Measurements from ENCODE around the gene COPS2. TPM values are rescaled to one million over a fixed set of nuclear protein-coding genes. Genes with fewer than 3 reads are reported as not detected.

The COPS2 gene
- total RNA-seq, 2 donors from 2014 or later, result 34.4 to 38.2 TPM

- Histone ChIP-seq H3K4me3 (no peak overlapping the region), H3K27me3 (no peaks in the 10 kb centered on the region), H3K27ac (no peak overlapping the region), H3K4me1 (no peaks in the 10 kb centered on the region), H3K9me3 (peaks cover 0 to 12% of the 10 kb centered on the region in 2 donors), H3K36me3 (peaks cover 11% of the 10 kb centered on the region)
- DNase-seq (ENCODE audit: low spot score), result no peak
- TF ChIP-seq CTCF (IDR thresholded peaks at IDR 0.05), result no peak
These were observed 45.0 kb downstream of the COPS2 start for GRCh38 chr15:49110158-49110944.

GRCh38 chr15:49103002-49103401 lies 52.4 kb downstream of the COPS2 start:
- no peak overlapping the region for H3K4me3 ChIP-seq
- no peaks in the 10 kb centered on the region for H3K4me1 ChIP-seq
- no peaks in the 10 kb centered on the region for H3K36me3 ChIP-seq
- no peak for TF ChIP-seq CTCF (IDR thresholded peaks at IDR 0.05)
- no peak for DNase-seq (ENCODE audit: low spot score)
- no peaks in the 10 kb centered on the region for H3K27me3 ChIP-seq
- H3K9me3 ChIP-seq, result no peaks in the 10 kb centered on the region
- no peak overlapping the region for H3K27ac ChIP-seq

GRCh38 chr15:49101536-49101935 lies 53.9 kb downstream of the COPS2 start:
- Histone ChIP-seq H3K9me3 (no peaks in the 10 kb centered on the region), H3K27me3 (no peaks in the 10 kb centered on the region), H3K36me3 (no peaks in the 10 kb centered on the region), H3K4me3 (no peak overlapping the region), H3K27ac (no peak overlapping the region), H3K4me1 (no peaks in the 10 kb centered on the region)
- no peak for DNase-seq (ENCODE audit: low spot score)
- TF ChIP-seq CTCF (IDR thresholded peaks at IDR 0.05), result no peak

GRCh38 chr15:49096090-49096750 lies 59.2 kb downstream of the COPS2 start:
- Histone ChIP-seq H3K4me1 (no peaks in the 10 kb centered on the region), H3K27me3 (no peaks in the 10 kb centered on the region), H3K36me3 (no peaks in the 10 kb centered on the region), H3K27ac (peak overlapping the region in 1 of 2 donors; percentile 42), H3K9me3 (no peaks in the 10 kb centered on the region), H3K4me3 (no peak overlapping the region)
- no peak for DNase-seq (ENCODE audit: low spot score)
- TF ChIP-seq CTCF (IDR thresholded peaks at IDR 0.05), result no peak

- no peak overlapping the region for H3K27ac ChIP-seq
- no peaks in the 10 kb centered on the region for H3K4me1 ChIP-seq
- no peaks in the 10 kb centered on the region for H3K27me3 ChIP-seq
- no peak for DNase-seq (ENCODE audit: low spot score)
- no peak for TF ChIP-seq CTCF (IDR thresholded peaks at IDR 0.05)
- no peaks in the 10 kb centered on the region for H3K9me3 ChIP-seq
- H3K4me3 ChIP-seq, result no peak overlapping the region
- H3K36me3 ChIP-seq, result no peaks in the 10 kb centered on the region
These were observed 60.5 kb downstream of the COPS2 start for GRCh38 chr15:49094923-49095322.

Measured in right atrium auricular region (tissue), 2 donors.